Nephron progenitor cell (in vitro differentiated cells): ENCODE data around the gene CMSS1.

Experiments
- DNase-seq: peaks from one replicate; pipeline ENCODE4 v3.0.0; 2021
- H3K27ac Mint-ChIP-seq: 2 replicates; pipeline ENCODE4 v1.8.0; 2021; ENCODE audit warnings: mild to moderate bottlenecking, moderate library complexity, mixed read lengths
- H3K27me3 Mint-ChIP-seq: 2 replicates; pipeline ENCODE4 v1.8.0; 2021; ENCODE audit warnings: mild to moderate bottlenecking, low read depth, mixed read lengths; ENCODE audit not compliant: poor library complexity
- H3K36me3 Mint-ChIP-seq: 2 replicates; pipeline ENCODE4 v1.8.0; 2021; ENCODE audit warnings: low read depth, mixed read lengths
- H3K4me1 Mint-ChIP-seq: 2 replicates; pipeline ENCODE4 v1.8.0; 2021; ENCODE audit warnings: mixed read lengths
- H3K4me3 Mint-ChIP-seq: 2 replicates; pipeline ENCODE4 v1.8.0; 2021; ENCODE audit warnings: mild to moderate bottlenecking, moderate library complexity, mixed read lengths
- H3K9me3 Mint-ChIP-seq: 2 replicates; pipeline ENCODE4 v1.8.0; 2021; ENCODE audit warnings: mild to moderate bottlenecking, moderate library complexity, mixed read lengths
- TF ChIP-seq, protein P1 (sequence below): fragments of 200-600 bp; sonication (generic); IDR thresholded peaks from 2 replicates; pipeline ENCODE4 v1.5.0; 2021; ENCODE audit warnings: antibody characterized with exemption

The CMSS1 gene

GRCh38 chr3:100005665-100006393, 188.2 kb downstream of the CMSS1 start:
- DNase-seq = no peak
- H3K36me3 Mint-ChIP-seq = peaks cover under 1% of the 10 kb centered on the region
- H3K27me3 Mint-ChIP-seq = no peaks in the 10 kb centered on the region
- H3K4me3 Mint-ChIP-seq = no peak overlapping the region
- TF ChIP-seq, protein P1, sequence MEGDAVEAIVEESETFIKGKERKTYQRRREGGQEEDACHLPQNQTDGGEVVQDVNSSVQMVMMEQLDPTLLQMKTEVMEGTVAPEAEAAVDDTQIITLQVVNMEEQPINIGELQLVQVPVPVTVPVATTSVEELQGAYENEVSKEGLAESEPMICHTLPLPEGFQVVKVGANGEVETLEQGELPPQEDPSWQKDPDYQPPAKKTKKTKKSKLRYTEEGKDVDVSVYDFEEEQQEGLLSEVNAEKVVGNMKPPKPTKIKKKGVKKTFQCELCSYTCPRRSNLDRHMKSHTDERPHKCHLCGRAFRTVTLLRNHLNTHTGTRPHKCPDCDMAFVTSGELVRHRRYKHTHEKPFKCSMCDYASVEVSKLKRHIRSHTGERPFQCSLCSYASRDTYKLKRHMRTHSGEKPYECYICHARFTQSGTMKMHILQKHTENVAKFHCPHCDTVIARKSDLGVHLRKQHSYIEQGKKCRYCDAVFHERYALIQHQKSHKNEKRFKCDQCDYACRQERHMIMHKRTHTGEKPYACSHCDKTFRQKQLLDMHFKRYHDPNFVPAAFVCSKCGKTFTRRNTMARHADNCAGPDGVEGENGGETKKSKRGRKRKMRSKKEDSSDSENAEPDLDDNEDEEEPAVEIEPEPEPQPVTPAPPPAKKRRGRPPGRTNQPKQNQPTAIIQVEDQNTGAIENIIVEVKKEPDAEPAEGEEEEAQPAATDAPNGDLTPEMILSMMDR = no peak
- no peaks in the 10 kb centered on the region for H3K9me3 Mint-ChIP-seq
- no peak overlapping the region for H3K27ac Mint-ChIP-seq
- peaks cover 35% of the 10 kb centered on the region for H3K4me1 Mint-ChIP-seq

DNA sequence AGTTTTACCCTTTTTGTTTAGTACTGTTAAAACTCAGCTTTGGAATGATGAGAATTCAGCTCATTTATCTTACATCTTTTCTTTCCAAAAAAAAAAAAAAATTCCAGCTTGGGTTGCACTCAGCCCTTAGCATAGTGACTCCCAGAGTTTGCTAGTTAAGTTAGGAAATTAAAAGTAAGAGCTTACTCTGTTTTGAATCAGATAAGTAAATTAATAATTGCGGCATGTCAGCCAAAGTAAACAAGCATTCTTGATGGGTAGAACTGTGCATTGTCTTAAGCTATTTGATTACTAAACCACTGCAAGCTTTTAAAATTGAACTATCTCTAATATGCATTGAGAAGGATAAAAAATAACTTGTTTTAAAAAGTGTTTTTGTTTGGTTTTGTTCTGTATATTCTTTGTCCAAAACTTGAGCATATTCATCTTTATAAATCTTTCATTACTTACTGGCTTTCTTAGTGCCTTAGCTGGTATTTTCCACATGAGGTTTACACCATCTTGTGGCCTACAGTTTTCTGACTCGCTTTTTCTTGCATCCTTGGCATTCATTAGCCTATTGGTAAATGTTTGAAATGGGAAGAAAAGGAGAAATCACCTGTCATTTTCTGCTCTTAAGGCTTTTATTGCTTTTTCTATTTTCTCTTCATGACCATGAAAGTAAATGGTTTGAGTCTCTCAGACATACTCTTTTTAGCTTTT, 189.1 kb downstream of the CMSS1 start:
- H3K4me1 Mint-ChIP-seq = peaks cover 32% of the 10 kb centered on the region
- peaks cover 8% of the 10 kb centered on the region for H3K36me3 Mint-ChIP-seq
- no peak overlapping the region for H3K27ac Mint-ChIP-seq
- TF ChIP-seq, protein P1 = no peak
- H3K9me3 Mint-ChIP-seq = no peaks in the 10 kb centered on the region
- no peak overlapping the region for H3K4me3 Mint-ChIP-seq
- H3K27me3 Mint-ChIP-seq = no peaks in the 10 kb centered on the region
- DNase-seq = no peak

- Mint-ChIP-seq H3K4me1 (peaks cover 26% of the 10 kb centered on the region), H3K27ac (no peak overlapping the region), H3K27me3 (no peaks in the 10 kb centered on the region), H3K9me3 (no peaks in the 10 kb centered on the region), H3K4me3 (no peak overlapping the region), H3K36me3 (peaks cover 8% of the 10 kb centered on the region)
- TF ChIP-seq, protein P1 = no peak
- no peak for DNase-seq
Observed at GRCh38 chr3:100007313-100007712, 189.7 kb downstream of the CMSS1 start.

- Mint-ChIP-seq H3K27ac (no peak overlapping the region), H3K9me3 (no peaks in the 10 kb centered on the region), H3K4me3 (no peak overlapping the region), H3K27me3 (no peaks in the 10 kb centered on the region), H3K36me3 (peaks cover 8% of the 10 kb centered on the region), H3K4me1 (peaks cover 20% of the 10 kb centered on the region)
- no peak for DNase-seq
- TF ChIP-seq, protein P1 = no peak
Observed at GRCh38 chr3:100008081-100008698, 190.5 kb downstream of the CMSS1 start.

DNA sequence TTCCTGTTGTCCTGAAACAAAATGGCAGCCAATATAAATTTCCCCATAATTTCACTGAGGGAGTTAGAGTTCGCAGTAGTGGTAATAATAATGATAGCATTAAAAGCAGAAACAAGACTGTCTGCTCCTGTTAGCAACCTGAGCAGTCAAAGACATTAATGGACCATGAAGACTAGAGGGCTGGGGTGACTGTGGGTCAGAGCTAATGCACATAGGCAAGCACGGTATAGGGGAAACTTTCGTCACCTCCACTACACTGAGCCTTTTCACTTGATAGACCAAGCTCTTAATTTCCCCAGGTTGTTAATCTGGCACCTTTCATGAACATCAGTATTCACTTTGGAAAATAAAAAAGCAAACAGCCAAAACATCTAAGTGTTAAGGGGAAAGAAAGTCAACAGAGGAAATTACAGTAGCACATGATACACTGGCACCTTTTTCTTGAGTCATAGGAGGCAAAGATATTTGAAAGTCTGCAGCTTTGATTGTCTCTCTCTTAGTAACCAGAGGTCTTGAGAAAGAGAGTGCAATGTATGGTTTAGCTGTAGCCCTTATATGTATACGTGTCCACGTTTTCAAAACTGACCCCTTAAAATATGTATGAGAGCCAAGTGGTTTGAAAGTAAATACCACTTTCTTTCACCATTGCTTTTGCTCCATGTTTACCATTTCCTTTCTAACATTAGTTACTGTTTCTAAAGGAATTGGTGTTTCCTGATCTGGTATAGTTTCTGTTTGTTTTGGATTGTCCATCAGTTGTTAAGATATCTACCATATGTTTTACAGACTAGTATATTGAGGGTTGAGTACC, 191.8 kb downstream of the CMSS1 start:
- DNase-seq = peak; percentile 13
- H3K27ac Mint-ChIP-seq = peak overlapping the region; percentile 54
- peaks cover 9% of the 10 kb centered on the region for H3K9me3 Mint-ChIP-seq
- TF ChIP-seq, protein P1 = no peak
- H3K4me3 Mint-ChIP-seq = no peak overlapping the region
- H3K27me3 Mint-ChIP-seq = no peaks in the 10 kb centered on the region
- H3K4me1 Mint-ChIP-seq = peaks cover 20% of the 10 kb centered on the region
- H3K36me3 Mint-ChIP-seq = peaks cover 18% of the 10 kb centered on the region
